Calu3 (cell line): Measurements from ENCODE around the gene ZNF30. TPM values are rescaled to one million over a fixed set of nuclear protein-coding genes. Genes with fewer than 3 reads are reported as not detected.

Experiments
- BruUV-seq: library from RNA; stranded (reverse); fragments of 400-500 nt; replicated peaks from 2 replicates; lab custom pipeline; 2021; lab: Mats Ljungman, UMichigan
- CTCF ChIA-PET: fragments of 300-600 bp; sonication (Branson Sonifier 250); formaldehyde crosslinking; loops from one replicate; lab custom pipeline; 2022; ENCODE audit warnings: antibody characterized with exemption; lab: Charles Lee
- DNase-seq: peaks from one replicate; pipeline ENCODE4 v3.0.0; 2022
- H3K27ac Mint-ChIP-seq: one replicate; pipeline ENCODE4 v1.8.0; 2022; ENCODE audit warnings: mixed read lengths; ENCODE audit not compliant: unreplicated experiment
- H3K27me3 Mint-ChIP-seq: one replicate; pipeline ENCODE4 v1.8.0; 2022; ENCODE audit warnings: mixed read lengths; ENCODE audit not compliant: unreplicated experiment
- H3K36me3 Mint-ChIP-seq: one replicate; pipeline ENCODE4 v1.8.0; 2022; ENCODE audit warnings: mild to moderate bottlenecking, moderate library complexity, mixed read lengths; ENCODE audit not compliant: insufficient read depth, unreplicated experiment
- H3K4me1 Mint-ChIP-seq: one replicate; pipeline ENCODE4 v1.8.0; 2022; ENCODE audit warnings: mild to moderate bottlenecking, low read depth, mixed read lengths; ENCODE audit not compliant: unreplicated experiment
- H3K4me3 Mint-ChIP-seq: one replicate; pipeline ENCODE4 v1.8.0; 2022; ENCODE audit warnings: mild to moderate bottlenecking, low read depth, moderate library complexity, mixed read lengths; ENCODE audit not compliant: unreplicated experiment
- H3K9me3 Mint-ChIP-seq: one replicate; pipeline ENCODE4 v1.8.0; 2022; ENCODE audit warnings: low read depth, mixed read lengths; ENCODE audit not compliant: unreplicated experiment
- intact Hi-C: fragments of 100-400 bp; cut with micrococcal nuclease; formaldehyde crosslinking; loops from one replicate; pipeline ENCODE4 v1.10.0; 2022; ENCODE audit not compliant: unreplicated experiment
- total RNA-seq: library from RNA; stranded (reverse); gene quantifications from 2 replicates; pipeline ENCODE4 v1.2.3, GENCODE V29; 2022
- TF ChIP-seq, protein P1 (sequence below): fragments of 200-600 bp; IDR thresholded peaks from one replicate; pipeline ENCODE4 v1.8.0; 2022; ENCODE audit warnings: antibody characterized with exemption; ENCODE audit not compliant: unreplicated experiment

ZNF30 gene
- total RNA-seq, 1 experiment from 2014 or later: 2.9 TPM

DNA sequence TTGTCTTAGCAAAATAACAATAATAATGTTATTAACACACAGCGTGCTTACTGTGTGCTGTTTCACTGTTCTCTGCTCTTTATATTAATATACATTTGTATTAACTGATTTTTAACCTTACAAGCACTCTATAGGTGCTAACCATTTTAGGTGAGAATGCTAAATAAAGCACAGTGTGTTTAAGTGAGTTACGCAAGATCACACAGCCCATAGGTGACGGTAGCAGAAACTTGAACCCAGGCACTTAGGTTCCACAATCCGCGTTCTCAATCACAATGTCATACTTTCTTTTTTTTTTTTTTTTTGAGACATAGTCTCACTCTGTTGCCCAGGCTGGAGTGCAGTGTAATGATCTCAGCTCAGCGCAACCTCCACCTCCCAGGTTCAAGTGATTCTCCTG is 5.8 kb downstream of the ZNF30 start:
- Mint-ChIP-seq H3K4me3 (no peak overlapping the region), H3K36me3 (peaks cover 8% of the 10 kb centered on the region), H3K4me1 (no peaks in the 10 kb centered on the region), H3K27ac (no peak overlapping the region), H3K27me3 (no peaks in the 10 kb centered on the region), H3K9me3 (peaks cover 5% of the 10 kb centered on the region)
- DNase-seq: no peak
- no TSS peak for BruUV-seq
- intact Hi-C loops: loop anchor here (1.0 kb wide), 1 partner anchor 38 kb away; no protein-coding TSS in a partner anchor
- TF ChIP-seq, protein P1, sequence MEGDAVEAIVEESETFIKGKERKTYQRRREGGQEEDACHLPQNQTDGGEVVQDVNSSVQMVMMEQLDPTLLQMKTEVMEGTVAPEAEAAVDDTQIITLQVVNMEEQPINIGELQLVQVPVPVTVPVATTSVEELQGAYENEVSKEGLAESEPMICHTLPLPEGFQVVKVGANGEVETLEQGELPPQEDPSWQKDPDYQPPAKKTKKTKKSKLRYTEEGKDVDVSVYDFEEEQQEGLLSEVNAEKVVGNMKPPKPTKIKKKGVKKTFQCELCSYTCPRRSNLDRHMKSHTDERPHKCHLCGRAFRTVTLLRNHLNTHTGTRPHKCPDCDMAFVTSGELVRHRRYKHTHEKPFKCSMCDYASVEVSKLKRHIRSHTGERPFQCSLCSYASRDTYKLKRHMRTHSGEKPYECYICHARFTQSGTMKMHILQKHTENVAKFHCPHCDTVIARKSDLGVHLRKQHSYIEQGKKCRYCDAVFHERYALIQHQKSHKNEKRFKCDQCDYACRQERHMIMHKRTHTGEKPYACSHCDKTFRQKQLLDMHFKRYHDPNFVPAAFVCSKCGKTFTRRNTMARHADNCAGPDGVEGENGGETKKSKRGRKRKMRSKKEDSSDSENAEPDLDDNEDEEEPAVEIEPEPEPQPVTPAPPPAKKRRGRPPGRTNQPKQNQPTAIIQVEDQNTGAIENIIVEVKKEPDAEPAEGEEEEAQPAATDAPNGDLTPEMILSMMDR: no peak
- CTCF ChIA-PET: no interaction called here

DNA sequence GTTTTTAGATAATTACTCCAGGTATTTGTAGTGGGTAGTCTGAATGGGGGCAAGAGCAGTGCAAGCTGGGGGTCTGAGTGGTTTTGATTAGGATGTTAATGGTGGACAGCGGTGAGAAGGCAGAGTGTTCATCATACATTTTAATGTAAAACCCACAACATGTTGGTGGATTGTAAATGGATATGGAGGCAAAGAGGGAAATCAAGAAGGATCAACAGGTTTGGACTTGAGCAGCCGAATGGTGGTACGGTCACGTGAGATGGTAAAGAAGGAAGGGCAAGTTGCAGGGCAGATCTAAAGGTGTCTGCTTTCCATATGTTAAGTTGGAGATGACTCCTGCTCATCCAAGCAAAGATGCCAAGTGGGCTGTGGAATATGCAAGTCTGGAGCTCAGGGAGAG is 9.5 kb downstream of the ZNF30 start:
- DNase-seq: no peak
- Mint-ChIP-seq H3K36me3 (peaks cover 8% of the 10 kb centered on the region), H3K4me3 (no peak overlapping the region), H3K27me3 (no peaks in the 10 kb centered on the region), H3K4me1 (no peaks in the 10 kb centered on the region), H3K27ac (no peak overlapping the region), H3K9me3 (peaks cover 8% of the 10 kb centered on the region)
- CTCF ChIA-PET: no interaction called here
- BruUV-seq: no TSS peak
- TF ChIP-seq, protein P1: no peak
- intact Hi-C loops: no loop called here

DNA sequence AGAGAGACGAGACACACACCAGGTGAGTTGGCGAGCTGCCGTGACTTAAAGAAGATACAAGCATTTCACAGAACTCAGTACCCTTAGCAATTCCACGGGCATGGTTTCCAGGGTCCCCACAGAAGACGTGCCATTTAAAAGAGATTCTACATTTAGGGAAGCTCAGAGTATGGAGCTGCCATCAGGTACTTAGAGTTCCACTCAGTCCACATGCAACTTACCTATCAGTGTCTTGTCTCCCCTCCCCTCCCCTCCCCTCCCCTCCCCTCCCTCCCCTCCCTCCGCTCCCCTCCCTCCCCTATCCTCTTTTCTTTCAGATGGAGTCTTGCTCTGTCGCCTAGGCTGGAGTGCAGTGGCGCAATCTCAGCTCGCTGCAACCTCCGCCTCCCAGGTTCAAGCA is 12.2 kb downstream of the ZNF30 start:
- intact Hi-C loops: no loop called here
- no peak for DNase-seq
- peaks cover 8% of the 10 kb centered on the region for H3K36me3 Mint-ChIP-seq
- no peaks in the 10 kb centered on the region for H3K4me1 Mint-ChIP-seq
- CTCF ChIA-PET: no interaction called here
- no peak overlapping the region for H3K27ac Mint-ChIP-seq
- TF ChIP-seq, protein P1: no peak
- no peak overlapping the region for H3K4me3 Mint-ChIP-seq
- no TSS peak for BruUV-seq
- H3K27me3 Mint-ChIP-seq: no peaks in the 10 kb centered on the region
- peaks cover 19% of the 10 kb centered on the region for H3K9me3 Mint-ChIP-seq

DNA sequence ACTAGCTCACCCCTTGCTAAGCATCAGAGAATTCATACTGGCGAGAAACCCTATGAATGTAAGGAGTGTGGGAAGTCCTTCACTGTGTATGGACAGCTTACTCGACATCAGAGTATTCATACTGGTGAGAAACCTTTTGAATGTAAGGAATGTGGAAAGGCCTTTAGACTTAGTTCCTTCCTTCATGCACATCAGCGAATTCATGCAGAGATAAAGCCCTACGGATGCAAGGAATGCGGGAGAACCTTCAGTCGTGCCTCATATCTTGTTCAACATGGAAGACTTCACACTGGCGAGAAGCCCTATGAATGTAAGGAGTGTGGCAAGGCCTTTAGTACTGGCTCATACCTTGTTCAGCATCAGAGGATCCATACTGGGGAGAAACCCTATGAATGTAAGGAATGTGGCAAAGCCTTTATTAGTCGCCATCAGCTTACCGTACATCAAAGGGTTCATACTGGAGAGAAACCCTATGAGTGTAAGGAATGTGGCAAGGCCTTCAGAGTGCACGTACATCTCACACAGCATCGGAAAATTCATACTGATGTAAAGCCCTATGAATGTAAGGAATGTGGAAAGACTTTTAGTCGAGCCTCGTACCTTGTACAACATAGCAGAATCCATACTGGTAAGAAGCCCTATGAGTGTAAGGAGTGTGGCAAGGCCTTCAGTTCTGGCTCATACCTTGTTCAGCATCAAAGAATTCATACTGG is 17.3 kb downstream of the ZNF30 start:
- Mint-ChIP-seq H3K4me3 (no peak overlapping the region), H3K27me3 (no peaks in the 10 kb centered on the region), H3K27ac (no peak overlapping the region), H3K36me3 (no peaks in the 10 kb centered on the region), H3K4me1 (no peaks in the 10 kb centered on the region), H3K9me3 (peaks cover 24% of the 10 kb centered on the region)
- TF ChIP-seq, protein P1: no peak
- intact Hi-C loops: no loop called here
- CTCF ChIA-PET: no interaction called here
- no TSS peak for BruUV-seq
- DNase-seq: no peak
